H1 (cell line): ENCODE results near the gene VSTM2B. TPM values are rescaled to one million over a fixed set of nuclear protein-coding genes. Genes with fewer than 3 reads are reported as not detected.

Experiments
- FOSL1 ChIP-seq: IDR thresholded peaks from 2 replicates; pipeline ENCODE4 v1.6.1; 2011; ENCODE audit warnings: mild to moderate bottlenecking, low read depth, low read length, moderate library complexity; ENCODE audit not compliant: insufficient read depth
- polyA plus RNA-seq, 7 experiments: library from polyadenylated mRNA; depleted of rRNA in 3 of 7; stranded (reverse) in 5 of 7; unstranded in 2 of 7; fragments of >200 nt in 5 of 7; fragments of 200-250 nt in 2 of 7; gene quantifications; 1 replicate in 5 of 7; 2 replicates in 1 of 7; 4 replicates in 1 of 7; pipeline versions ENCODE4 v1.2.1 to v1.2.3, GENCODE V29; 2011 to 2013; ENCODE audit warnings: missing spikeins in 2 of 7, mixed read lengths in 2 of 7
- total RNA-seq: library from RNA; stranded (reverse); fragmentation: NEBNext Ultra II Directional; extraction: Animal tissue kit (Norgen Biotek cat#: 25700); gene quantifications from 2 replicates; pipeline ENCODE4 v1.2.1, GENCODE V29; 2021

The VSTM2B gene
- total and polyA plus RNA-seq, 2 of the 8 experiments (the other 6 are each of a cell fraction or from before 2014, with no cell fraction given), result 0.82 to 1.5 TPM

DNA sequence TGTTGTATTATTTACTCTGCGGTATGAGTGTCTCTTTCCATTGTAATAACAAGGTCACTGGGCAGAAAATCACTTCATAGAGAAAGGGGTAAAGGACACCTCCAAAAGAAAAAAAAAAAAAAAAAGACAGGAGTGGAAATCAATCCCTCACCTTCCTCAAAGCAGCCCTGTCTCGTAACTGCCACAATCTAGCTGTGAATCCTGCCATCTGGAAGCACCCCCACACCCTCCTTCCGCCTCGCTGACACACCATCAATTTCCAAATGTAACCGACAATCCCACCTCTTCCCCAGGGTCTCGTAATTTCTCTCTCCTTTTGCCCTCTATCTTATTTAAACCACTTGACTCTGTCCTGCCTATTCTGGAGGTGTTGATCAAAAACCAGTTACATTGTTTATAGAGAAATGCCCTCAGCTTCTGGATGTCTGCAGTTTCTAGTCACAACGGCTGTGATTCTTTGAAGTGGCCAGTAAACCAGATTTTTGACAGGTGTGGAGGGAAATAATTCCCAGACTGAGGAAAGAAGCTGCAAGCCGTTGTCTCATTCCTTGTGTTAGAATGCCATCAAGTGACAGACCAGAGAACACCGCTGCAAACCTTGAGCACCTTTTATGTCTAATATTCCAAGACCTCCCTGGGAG is 71.2 kb downstream of the VSTM2B start (continued):
- TF ChIP-seq FOSL1, result no peak
- TF ChIP-seq, all 59 proteins: peak for 2
